Transverse colon (tissue), 4 donors: ENCODE results near the gene RASSF4.
A peak's percentile ranks its signal among the peaks of the same experiment; 100 is the strongest.

ENCODE experiments used
- CTCF ChIP-seq, 5 experiments: fragments of 200-600 bp in 3 of 5; fragments of 450-650 bp in 2 of 5; sonication (generic) in 3 of 5; IDR thresholded peaks; 1 replicate in 2 of 5; 2 replicates in 3 of 5; pipeline ENCODE4 v1.5.1; 2016 to 2017; ENCODE audit warnings: antibody characterized with exemption in 5 of 5, inconsistent platforms in 3 of 5, mild to moderate bottlenecking in 2 of 5, moderate library complexity in 1 of 5
- EP300 ChIP-seq: sonication (generic); formaldehyde crosslinking; IDR thresholded peaks from one replicate; pipeline ENCODE4 v1.6.1; 2017; ENCODE audit warnings: antibody characterized with exemption, low read depth
- POLR2A ChIP-seq: fragments of 450-650 bp; IDR thresholded peaks from one replicate; pipeline ENCODE4 v1.6.1; 2016; ENCODE audit warnings: antibody characterized with exemption, mild to moderate bottlenecking, moderate library complexity
- POLR2AphosphoS5 ChIP-seq, 3 donors: sonication (generic); formaldehyde crosslinking; IDR thresholded peaks; one replicate each; pipeline ENCODE4 v1.6.1; 2016; ENCODE audit warnings: antibody characterized with exemption in 3 of 3

DNA sequence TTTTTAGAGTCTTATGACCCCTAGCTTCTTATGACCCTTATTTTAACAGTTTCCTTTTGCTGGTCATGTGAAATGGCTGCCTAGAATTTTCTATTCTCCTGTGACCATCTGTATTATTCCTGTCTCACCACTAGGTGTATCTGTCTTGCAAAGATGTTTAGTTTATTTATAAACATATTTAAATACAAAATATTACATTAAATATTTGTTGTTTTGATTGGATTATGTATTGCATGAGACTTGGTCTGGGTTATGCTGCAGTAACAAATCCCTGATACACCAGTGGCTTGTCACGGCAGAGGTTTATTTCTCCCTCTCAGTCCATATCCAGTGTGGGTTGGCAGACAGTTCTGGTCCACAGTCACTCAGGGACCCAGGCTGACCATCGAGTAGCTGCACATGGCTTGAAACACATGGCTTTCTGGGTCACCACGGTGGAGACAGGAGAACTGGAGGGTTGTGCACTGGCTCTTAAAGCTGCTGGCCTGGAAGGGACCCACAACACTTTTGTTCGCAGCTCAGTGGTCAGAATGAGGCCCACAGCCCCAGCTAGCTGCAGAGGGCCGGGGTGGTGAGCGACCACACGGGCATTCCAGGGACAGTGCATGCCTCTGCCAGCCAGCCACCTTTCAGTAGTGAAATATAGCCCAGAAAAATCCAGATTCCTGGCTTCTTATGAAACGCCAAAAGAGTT lies 7.4 kb downstream of the RASSF4 start:
- TF ChIP-seq CTCF (IDR thresholded peaks at IDR 0.05) (peak in 3 of 5 experiments; percentile 12 to 20 (median 16)), POLR2AphosphoS5 (IDR thresholded peaks at IDR 0.05) (no peak), POLR2A (no peak), EP300 (no peak)
